NB4 (cell line): ENCODE measurements around the gene TEDDM1.

Experiments used
- DNase-seq: peaks from one replicate; pipeline ENCODE4 v3.0.0; 2010; ENCODE audit warnings: low read depth
- H3K4me3 ChIP-seq: one replicate; pipeline ENCODE4 v1.5.1; 2011; ENCODE audit warnings: mild to moderate bottlenecking, low read depth, low read length, moderate library complexity
- MYC ChIP-seq: IDR thresholded peaks from 2 replicates; pipeline ENCODE4 v1.6.1; 2011; ENCODE audit warnings: low read depth, low read length
- POLR2A ChIP-seq: IDR thresholded peaks from 2 replicates; pipeline ENCODE4 v1.6.1; 2011; ENCODE audit warnings: mild to moderate bottlenecking; ENCODE audit not compliant: insufficient read length; ENCODE audit errors: extremely low read depth
- TF ChIP-seq, protein P1 (sequence below): IDR thresholded peaks from 2 replicates; pipeline ENCODE4 v1.6.1; 2011; ENCODE audit warnings: low read depth, low read length
- TF ChIP-seq, protein P2 (sequence below): IDR thresholded peaks from one replicate; pipeline ENCODE4 v1.5.1; 2012; ENCODE audit warnings: low read depth, low read length

TEDDM1 gene

DNA sequence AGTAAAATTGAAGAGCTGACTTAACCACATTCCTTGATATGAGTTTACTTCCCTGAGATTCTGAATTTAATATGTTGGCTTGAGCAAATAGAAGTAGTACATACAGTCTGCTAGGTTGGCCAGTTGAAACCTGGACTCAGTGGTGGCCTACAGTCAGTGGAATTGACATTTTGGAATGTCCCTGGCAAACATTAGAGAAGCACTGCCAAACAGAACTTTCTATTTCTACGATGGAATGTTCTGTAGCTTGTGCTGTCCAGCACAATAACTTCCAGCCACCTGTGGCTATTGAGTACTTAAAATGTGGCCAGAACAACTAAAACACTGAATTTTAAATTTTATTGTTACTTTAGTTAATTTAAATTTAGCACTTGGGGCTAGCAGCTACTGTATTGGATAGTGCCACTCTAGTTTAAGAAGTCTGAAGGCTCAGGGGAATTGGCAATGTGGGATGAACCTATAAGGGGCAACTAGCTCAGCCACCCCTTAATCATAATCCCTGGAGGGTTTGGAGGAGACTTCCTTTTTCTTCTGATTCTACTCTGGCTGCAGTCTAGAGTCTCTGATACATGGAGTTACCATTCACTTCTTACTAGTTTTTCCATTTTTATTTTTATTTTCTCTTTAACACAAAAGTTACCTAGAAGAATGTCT is 10.3 kb upstream of the TEDDM1 start:
- TF ChIP-seq, protein P1, sequence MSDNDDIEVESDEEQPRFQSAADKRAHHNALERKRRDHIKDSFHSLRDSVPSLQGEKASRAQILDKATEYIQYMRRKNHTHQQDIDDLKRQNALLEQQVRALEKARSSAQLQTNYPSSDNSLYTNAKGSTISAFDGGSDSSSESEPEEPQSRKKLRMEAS, result no peak
- TF ChIP-seq, protein P2, sequence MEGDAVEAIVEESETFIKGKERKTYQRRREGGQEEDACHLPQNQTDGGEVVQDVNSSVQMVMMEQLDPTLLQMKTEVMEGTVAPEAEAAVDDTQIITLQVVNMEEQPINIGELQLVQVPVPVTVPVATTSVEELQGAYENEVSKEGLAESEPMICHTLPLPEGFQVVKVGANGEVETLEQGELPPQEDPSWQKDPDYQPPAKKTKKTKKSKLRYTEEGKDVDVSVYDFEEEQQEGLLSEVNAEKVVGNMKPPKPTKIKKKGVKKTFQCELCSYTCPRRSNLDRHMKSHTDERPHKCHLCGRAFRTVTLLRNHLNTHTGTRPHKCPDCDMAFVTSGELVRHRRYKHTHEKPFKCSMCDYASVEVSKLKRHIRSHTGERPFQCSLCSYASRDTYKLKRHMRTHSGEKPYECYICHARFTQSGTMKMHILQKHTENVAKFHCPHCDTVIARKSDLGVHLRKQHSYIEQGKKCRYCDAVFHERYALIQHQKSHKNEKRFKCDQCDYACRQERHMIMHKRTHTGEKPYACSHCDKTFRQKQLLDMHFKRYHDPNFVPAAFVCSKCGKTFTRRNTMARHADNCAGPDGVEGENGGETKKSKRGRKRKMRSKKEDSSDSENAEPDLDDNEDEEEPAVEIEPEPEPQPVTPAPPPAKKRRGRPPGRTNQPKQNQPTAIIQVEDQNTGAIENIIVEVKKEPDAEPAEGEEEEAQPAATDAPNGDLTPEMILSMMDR, result no peak
- no peak for TF ChIP-seq MYC
- no peak for TF ChIP-seq POLR2A
- no peak overlapping the region for H3K4me3 ChIP-seq
- peak; percentile 79 for DNase-seq

DNA sequence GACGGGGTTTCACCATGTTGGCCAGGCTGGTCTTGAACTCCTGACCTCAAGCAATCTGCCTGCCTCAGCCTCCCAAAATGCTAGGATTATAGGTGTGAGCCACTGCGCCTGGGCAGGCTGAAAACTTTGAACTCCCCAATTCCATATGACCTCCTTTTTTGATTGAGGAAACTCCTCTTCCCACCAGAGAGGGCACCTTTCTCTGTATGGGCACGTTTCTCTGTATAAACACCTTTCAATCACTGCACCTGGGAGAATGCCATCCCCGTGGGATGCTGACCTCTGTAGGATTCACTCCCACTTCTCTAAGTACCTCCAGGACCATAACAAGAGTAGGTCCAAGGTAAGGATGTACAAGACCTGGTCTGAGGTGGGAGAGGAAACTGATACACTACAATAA is 9.7 kb upstream of the TEDDM1 start:
- DNase-seq, result no peak
- H3K4me3 ChIP-seq, result no peak overlapping the region
- TF ChIP-seq, protein P1, result no peak
- TF ChIP-seq, protein P2, result no peak
- TF ChIP-seq POLR2A (no peak), MYC (no peak)

GRCh38 chr1:182408435-182409075 is 8.1 kb upstream of the TEDDM1 start:
- TF ChIP-seq, protein P1, result no peak
- TF ChIP-seq, protein P2, result no peak
- TF ChIP-seq POLR2A, result no peak
- TF ChIP-seq MYC, result no peak
- H3K4me3 ChIP-seq, result no peak overlapping the region
- DNase-seq, result no peak

GRCh38 chr1:182407724-182408123 is 7.3 kb upstream of the TEDDM1 start:
- no peak for TF ChIP-seq MYC
- TF ChIP-seq, protein P1, result no peak
- no peak for TF ChIP-seq POLR2A
- peak; percentile 44 for DNase-seq
- no peak overlapping the region for H3K4me3 ChIP-seq

DNA sequence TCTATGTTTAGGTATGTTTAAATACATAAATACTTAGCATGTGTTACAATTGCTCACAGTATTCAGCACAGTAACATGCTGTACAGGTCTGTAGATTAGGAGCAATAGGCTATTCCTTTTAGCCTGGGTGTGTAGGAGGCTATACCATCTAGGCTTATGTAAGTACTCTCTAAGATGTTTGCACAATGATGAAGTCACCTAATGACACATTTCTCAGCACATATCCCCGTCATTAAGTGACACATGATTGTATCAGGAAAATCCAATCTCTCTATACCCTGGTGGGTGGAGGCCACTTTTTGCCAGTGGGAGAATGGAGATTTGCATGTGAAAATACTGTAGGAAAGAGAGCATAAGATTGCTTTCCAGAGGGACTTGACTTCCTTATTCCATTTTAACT is 5.5 kb upstream of the TEDDM1 start:
- TF ChIP-seq, protein P1, result no peak
- TF ChIP-seq MYC, result no peak
- TF ChIP-seq POLR2A, result no peak
- TF ChIP-seq, protein P2, result no peak
- H3K4me3 ChIP-seq, result no peak overlapping the region
- no peak for DNase-seq

DNA sequence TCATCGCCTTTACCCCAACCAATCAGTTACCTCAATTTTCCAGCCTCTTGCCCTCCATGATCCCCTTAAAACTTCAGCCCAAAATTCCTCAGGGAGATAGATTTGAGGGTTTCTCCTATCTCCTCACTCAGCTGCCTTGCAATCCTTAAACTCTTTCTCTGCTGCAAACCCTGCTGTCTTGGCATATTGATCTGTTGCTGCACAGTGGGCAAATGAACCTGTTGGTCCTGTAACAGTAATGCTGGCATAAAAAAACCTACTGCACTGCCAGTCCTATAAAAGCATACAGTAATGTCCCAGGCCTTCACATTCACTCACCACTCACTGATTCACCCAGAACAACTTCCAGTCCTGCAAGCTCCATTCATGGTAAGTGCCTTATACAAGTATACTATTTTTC is 5.1 kb upstream of the TEDDM1 start:
- H3K4me3 ChIP-seq, result no peak overlapping the region
- TF ChIP-seq MYC (no peak), POLR2A (no peak)
- TF ChIP-seq, protein P1, result no peak
- TF ChIP-seq, protein P2, result no peak
- no peak for DNase-seq
